IMR-90 (cell line): ENCODE measurements around the gene NMT1.

Experiments used
- CEBPB ChIP-seq: IDR thresholded peaks from 2 replicates; pipeline ENCODE4 v1.6.1; 2012; ENCODE audit warnings: low read depth, low read length, improper control_type of control experiment
- CTCF ChIP-seq: conservative IDR thresholded peaks from 2 replicates; pipeline ENCODE4 v1.5.1; 2012; ENCODE audit warnings: mild to moderate bottlenecking, low read depth, low read length, improper control_type of control experiment
- ELK1 ChIP-seq: fragments of 150-350 bp; IDR thresholded peaks from 2 replicates; pipeline ENCODE4 v1.6.1; 2016; ENCODE audit warnings: low read depth, mild to moderate bottlenecking, low read length, moderate library complexity, borderline replicate concordance
- FOS ChIP-seq: fragments of 150-350 bp; IDR thresholded peaks from 2 replicates; pipeline ENCODE4 v1.6.1; 2016; ENCODE audit warnings: low read depth, low read length
- MAFK ChIP-seq: IDR thresholded peaks from 2 replicates; pipeline ENCODE4 v1.6.1; 2012; ENCODE audit warnings: low read depth, low read length, improper control_type of control experiment
- MAZ ChIP-seq: IDR thresholded peaks from 2 replicates; pipeline ENCODE4 v1.6.1; 2012; ENCODE audit warnings: low read depth, mild to moderate bottlenecking, low read length, improper control_type of control experiment, moderate library complexity, borderline replicate concordance
- MXI1 ChIP-seq: IDR thresholded peaks from 2 replicates; pipeline ENCODE4 v1.6.1; 2012; ENCODE audit warnings: low read depth, mild to moderate bottlenecking, low read length, moderate library complexity, borderline replicate concordance
- NFE2L2 ChIP-seq: fragments of 150-350 bp; IDR thresholded peaks from 2 replicates; pipeline ENCODE4 v1.6.1; 2016; ENCODE audit warnings: low read depth, mild to moderate bottlenecking, low read length
- POLR2A ChIP-seq: IDR thresholded peaks from 2 replicates; pipeline ENCODE4 v1.6.1; 2012; ENCODE audit warnings: mild to moderate bottlenecking, low read depth, low read length
- RAD21 ChIP-seq: IDR thresholded peaks from 2 replicates; pipeline ENCODE4 v1.6.1; 2012; ENCODE audit warnings: low read length, improper control_type of control experiment
- RFX5 ChIP-seq: IDR thresholded peaks from 2 replicates; pipeline ENCODE4 v1.8.0; 2012; ENCODE audit warnings: low read depth, mild to moderate bottlenecking, low read length, moderate library complexity
- USF2 ChIP-seq: fragments of 150-350 bp; IDR thresholded peaks from 2 replicates; pipeline ENCODE4 v1.6.1; 2017; ENCODE audit warnings: mild to moderate bottlenecking, antibody characterized with exemption, low read length, low read depth

DNA sequence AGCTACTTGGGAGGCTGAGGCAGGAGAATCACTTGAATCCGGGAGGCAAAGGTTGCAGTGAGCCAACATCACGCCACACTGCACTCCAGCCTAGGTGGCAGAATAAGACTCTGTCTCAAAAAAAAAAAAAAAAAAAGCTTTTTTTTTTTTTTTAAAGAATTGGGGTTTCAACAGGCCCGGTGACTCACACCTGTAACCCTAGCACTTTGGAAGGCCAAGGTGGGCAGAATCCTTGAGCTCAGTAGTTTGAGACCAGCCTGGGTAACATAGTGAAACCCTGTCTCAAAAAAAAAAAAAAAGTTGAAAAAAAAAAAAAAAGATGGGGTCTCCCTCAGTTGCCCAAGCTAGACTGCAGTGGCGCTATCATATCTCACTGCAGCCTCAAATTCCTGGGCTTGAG is 93.9 kb downstream of the NMT1 start:
- no peak for TF ChIP-seq CTCF
- TF ChIP-seq ELK1: no peak
- no peak for TF ChIP-seq POLR2A
- no peak for TF ChIP-seq CEBPB
- no peak for TF ChIP-seq MAFK
- TF ChIP-seq FOS: no peak
- no peak for TF ChIP-seq RAD21
- TF ChIP-seq MAZ: no peak
- TF ChIP-seq RFX5: no peak
- TF ChIP-seq USF2: no peak
- no peak for TF ChIP-seq NFE2L2
- TF ChIP-seq MXI1: no peak
